Right renal cortex interstitium (tissue), 3 donors: Measurements from ENCODE around the gene NEK6. TPM values are rescaled to one million over a fixed set of nuclear protein-coding genes. Genes with fewer than 3 reads are reported as not detected.

Experiments used
- DNase-seq, 3 donors: peaks; one replicate each; pipeline ENCODE4 v3.0.0-alpha.2; 2013; ENCODE audit warnings: low read depth in 3 of 3, low spot score in 2 of 3
- polyA plus RNA-seq, 3 donors: library from polyadenylated mRNA; unstranded; fragments of 120-200 nt; gene quantifications; one replicate each; pipeline ENCODE4 v1.2.1, GENCODE V29; 2013; ENCODE audit not compliant: insufficient read length in 3 of 3

Gene NEK6
- polyA plus RNA-seq, 3 donors = 26.9 to 32.8 (median 27.9) TPM

- DNase-seq = no peak
Measured at GRCh38 chr9:124293718-124294506, 36.2 kb downstream of the NEK6 start.

- peak in 1 of 3 donors; percentile 56 for DNase-seq
Measured at GRCh38 chr9:124295159-124295794, 37.5 kb downstream of the NEK6 start.

GRCh38 chr9:124296094-124296493 lies 38.3 kb downstream of the NEK6 start:
- no peak for DNase-seq

- DNase-seq = no peak
Measured at GRCh38 chr9:124296796-124297550, 39.2 kb downstream of the NEK6 start.

- no peak for DNase-seq
Measured at GRCh38 chr9:124297551-124297901, 39.8 kb downstream of the NEK6 start.

GRCh38 chr9:124297915-124298645 lies 40.3 kb downstream of the NEK6 start:
- no peak for DNase-seq

GRCh38 chr9:124298646-124299235 lies 41.0 kb downstream of the NEK6 start:
- no peak for DNase-seq

- DNase-seq = no peak
Measured at GRCh38 chr9:124299515-124300090, 41.9 kb downstream of the NEK6 start.

- no peak for DNase-seq
Measured at GRCh38 chr9:124300312-124300711, 42.6 kb downstream of the NEK6 start.

- no peak for DNase-seq
Measured at GRCh38 chr9:124302921-124303320, 45.2 kb downstream of the NEK6 start.

GRCh38 chr9:124303762-124304161 lies 46.0 kb downstream of the NEK6 start:
- no peak for DNase-seq

GRCh38 chr9:124304285-124304684 lies 46.5 kb downstream of the NEK6 start:
- DNase-seq = no peak

- no peak for DNase-seq
Measured at GRCh38 chr9:124306098-124306735, 48.5 kb downstream of the NEK6 start.

GRCh38 chr9:124307379-124308030 lies 49.8 kb downstream of the NEK6 start:
- DNase-seq = no peak

GRCh38 chr9:124308606-124309491 lies 51.1 kb downstream of the NEK6 start:
- DNase-seq = no peak

GRCh38 chr9:124309667-124310084 lies 51.9 kb downstream of the NEK6 start:
- no peak for DNase-seq

GRCh38 chr9:124311283-124311682 lies 53.5 kb downstream of the NEK6 start:
- no peak for DNase-seq
